Fibroblast of lung (primary cell): ENCODE data around the gene CLCF1. TPM values are rescaled to one million over a fixed set of nuclear protein-coding genes. Genes with fewer than 3 reads are reported as not detected.

Source experiments
- DNase-seq, 2 donors: peaks; one replicate each; pipeline versions ENCODE4 v3.0.0 to v3.0.0-alpha.2; 2010; ENCODE audit warnings: low read depth in 2 of 2
- H2AFZ ChIP-seq: 2 replicates; pipeline ENCODE4 v1.5.1; 2012; ENCODE audit warnings: low read length, control low read depth, inconsistent platforms
- H3K27ac ChIP-seq: 2 replicates; pipeline ENCODE4 v1.5.1; 2011; ENCODE audit warnings: low read length, control low read depth; ENCODE audit not compliant: insufficient read depth
- H3K27me3 ChIP-seq: 2 replicates; pipeline ENCODE4 v1.5.1; 2011; ENCODE audit warnings: mild to moderate bottlenecking, low read length; ENCODE audit not compliant: control insufficient read depth, insufficient read depth
- H3K36me3 ChIP-seq: 2 replicates; pipeline ENCODE4 v1.5.1; 2011; ENCODE audit warnings: low read length; ENCODE audit not compliant: control insufficient read depth, insufficient read depth
- H3K4me1 ChIP-seq: 2 replicates; pipeline ENCODE4 v1.5.1; 2011; ENCODE audit warnings: low read length; ENCODE audit not compliant: control insufficient read depth, insufficient read depth; ENCODE audit errors: extremely low read depth
- H3K4me2 ChIP-seq: 2 replicates; pipeline ENCODE4 v1.5.1; 2011; ENCODE audit warnings: low read length, control low read depth; ENCODE audit not compliant: insufficient read depth; ENCODE audit errors: extremely low read depth
- H3K4me3 ChIP-seq, 4 experiments: fragments of 200-600 bp in 1 of 4; sonication (generic) in 1 of 4; replicated peaks in 1 of 4; 2 replicates each; pipeline ENCODE4 v1.5.1; 2011 to 2016; ENCODE audit warnings: low read length in 4 of 4, low read depth in 3 of 4, mild to moderate bottlenecking in 3 of 4, control low read depth in 2 of 4, inconsistent platforms in 1 of 4, mixed read lengths in 1 of 4; ENCODE audit not compliant: insufficient read depth in 1 of 4; ENCODE audit errors: control extremely low read depth in 1 of 4
- H3K79me2 ChIP-seq: 2 replicates; pipeline ENCODE4 v1.5.1; 2012; ENCODE audit warnings: mild to moderate bottlenecking, low read length, inconsistent platforms; ENCODE audit not compliant: control insufficient read depth, insufficient read depth
- H3K9ac ChIP-seq: 2 replicates; pipeline ENCODE4 v1.5.1; 2011; ENCODE audit warnings: mild to moderate bottlenecking, low read length, control low read depth; ENCODE audit not compliant: insufficient read depth
- H3K9me3 ChIP-seq: 2 replicates; pipeline ENCODE4 v1.5.1; 2012; ENCODE audit warnings: low read depth, low read length; ENCODE audit not compliant: control insufficient read depth, insufficient read depth
- H4K20me1 ChIP-seq: 2 replicates; pipeline ENCODE4 v1.5.1; 2011; ENCODE audit warnings: low read length; ENCODE audit not compliant: control insufficient read depth, insufficient read depth; ENCODE audit errors: extremely low read depth
- EZH2 ChIP-seq: IDR thresholded peaks from 2 replicates; pipeline ENCODE4 v1.5.1; 2012; ENCODE audit warnings: low read length, control low read depth, mild to moderate bottlenecking; ENCODE audit errors: missing control alignments
- polyA plus RNA-seq, 2 donors: library from polyadenylated mRNA; depleted of rRNA in 1 of 2; stranded (reverse) in 1 of 2; unstranded in 1 of 2; fragments of >200 nt; gene quantifications; 2 replicates each; pipeline ENCODE4 v1.2.1, GENCODE V29; 2011 to 2012; ENCODE audit warnings: missing spikeins in 1 of 2
- total RNA-seq: library from RNA; depleted of rRNA; stranded (reverse); fragments of >200 nt; gene quantifications from 2 replicates; pipeline ENCODE4 v1.2.1, GENCODE V29; 2014
- TF ChIP-seq, protein P1 (sequence below), 2 donors: IDR thresholded peaks in 1 of 2; conservative IDR thresholded peaks in 1 of 2; 1 replicate in 1 of 2; 2 replicates in 1 of 2; pipeline ENCODE4 v1.5.1; 2011 to 2012; ENCODE audit warnings: low read length in 2 of 2, control low read depth in 1 of 2, inconsistent platforms in 1 of 2, low read depth in 1 of 2, mild to moderate bottlenecking in 1 of 2

The CLCF1 gene
- total and polyA plus RNA-seq, 2 donors (not counting 1 experiment from before 2014, with no cell fraction given) = 2.3 to 6.0 TPM

DNA sequence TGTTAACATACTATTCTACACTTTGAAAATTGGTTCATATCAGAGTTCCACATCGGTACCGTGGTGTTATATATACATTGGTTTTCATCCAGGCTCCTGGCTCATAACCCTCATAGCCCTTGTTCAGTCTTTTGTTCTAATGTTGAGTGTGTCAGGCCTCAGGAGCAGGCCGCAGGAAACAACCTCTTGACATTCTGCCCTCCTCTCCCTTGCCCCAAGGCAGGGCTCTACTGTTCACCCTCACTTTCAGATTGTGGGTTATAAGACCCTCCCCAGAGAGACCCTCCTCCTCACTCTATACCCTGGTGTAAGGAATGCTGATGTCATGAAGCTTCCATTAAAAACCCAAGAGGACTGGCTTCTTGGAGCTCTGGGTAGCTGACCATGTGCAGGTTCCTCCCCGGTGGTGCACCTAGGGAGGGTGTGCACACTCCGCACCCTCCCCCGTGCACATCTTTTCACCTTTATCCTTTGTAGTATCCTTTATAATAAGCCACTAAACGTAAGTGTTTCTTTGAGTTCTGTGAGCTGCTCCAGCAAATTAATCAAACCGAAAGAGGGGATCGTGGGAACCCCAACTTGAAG lies 58.0 kb downstream of the CLCF1 start:
- Histone ChIP-seq H3K27ac (no peak overlapping the region), H3K9me3 (no peaks in the 10 kb centered on the region), H4K20me1 (no peaks in the 10 kb centered on the region), H3K4me1 (peaks cover 2% of the 10 kb centered on the region), H3K4me3 (no peak overlapping the region), H3K36me3 (no peaks in the 10 kb centered on the region), H3K9ac (no peak overlapping the region), H2AFZ (no peak overlapping the region), H3K79me2 (no peaks in the 10 kb centered on the region), H3K4me2 (no peak overlapping the region), H3K27me3 (no peaks in the 10 kb centered on the region)
- TF ChIP-seq EZH2 = no peak
- TF ChIP-seq, protein P1, sequence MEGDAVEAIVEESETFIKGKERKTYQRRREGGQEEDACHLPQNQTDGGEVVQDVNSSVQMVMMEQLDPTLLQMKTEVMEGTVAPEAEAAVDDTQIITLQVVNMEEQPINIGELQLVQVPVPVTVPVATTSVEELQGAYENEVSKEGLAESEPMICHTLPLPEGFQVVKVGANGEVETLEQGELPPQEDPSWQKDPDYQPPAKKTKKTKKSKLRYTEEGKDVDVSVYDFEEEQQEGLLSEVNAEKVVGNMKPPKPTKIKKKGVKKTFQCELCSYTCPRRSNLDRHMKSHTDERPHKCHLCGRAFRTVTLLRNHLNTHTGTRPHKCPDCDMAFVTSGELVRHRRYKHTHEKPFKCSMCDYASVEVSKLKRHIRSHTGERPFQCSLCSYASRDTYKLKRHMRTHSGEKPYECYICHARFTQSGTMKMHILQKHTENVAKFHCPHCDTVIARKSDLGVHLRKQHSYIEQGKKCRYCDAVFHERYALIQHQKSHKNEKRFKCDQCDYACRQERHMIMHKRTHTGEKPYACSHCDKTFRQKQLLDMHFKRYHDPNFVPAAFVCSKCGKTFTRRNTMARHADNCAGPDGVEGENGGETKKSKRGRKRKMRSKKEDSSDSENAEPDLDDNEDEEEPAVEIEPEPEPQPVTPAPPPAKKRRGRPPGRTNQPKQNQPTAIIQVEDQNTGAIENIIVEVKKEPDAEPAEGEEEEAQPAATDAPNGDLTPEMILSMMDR (conservative IDR thresholded peaks at IDR 0.05 in 1 of 2, IDR thresholded peaks at IDR 0.05 in 1 of 2; ENCODE audit: low read depth in 1 of 2, low read length in 2 of 2) = no peak
- DNase-seq = no peak

DNA sequence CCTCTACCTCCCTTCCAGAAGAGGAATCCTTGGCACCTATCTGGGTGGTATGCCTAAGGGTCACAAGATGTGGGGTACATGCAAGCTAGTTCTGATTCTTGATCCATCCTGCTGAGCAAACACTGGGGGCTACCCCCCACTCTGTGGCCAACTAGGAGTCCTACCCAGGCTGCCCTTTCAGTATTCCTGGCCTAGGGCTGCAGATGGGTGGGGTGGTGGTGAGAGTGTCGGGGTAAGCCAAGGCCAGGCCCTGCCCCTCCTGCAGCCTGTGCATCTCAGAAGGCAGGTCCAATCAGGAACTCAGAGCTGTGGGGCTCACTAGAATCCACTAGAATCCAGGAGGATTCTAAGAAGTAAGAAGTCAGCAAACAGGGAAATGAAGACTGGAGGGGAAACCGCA lies 59.2 kb downstream of the CLCF1 start:
- Histone ChIP-seq H3K36me3 (peaks cover 2% of the 10 kb centered on the region), H4K20me1 (no peaks in the 10 kb centered on the region), H3K4me2 (no peak overlapping the region), H3K27me3 (no peaks in the 10 kb centered on the region), H3K4me1 (peaks cover 2% of the 10 kb centered on the region), H3K27ac (no peak overlapping the region), H3K9me3 (no peaks in the 10 kb centered on the region), H3K4me3 (no peak overlapping the region), H2AFZ (no peak overlapping the region), H3K9ac (no peak overlapping the region), H3K79me2 (no peaks in the 10 kb centered on the region)
- no peak for DNase-seq
- TF ChIP-seq EZH2 = no peak
- TF ChIP-seq, protein P1 (conservative IDR thresholded peaks at IDR 0.05 in 1 of 2, IDR thresholded peaks at IDR 0.05 in 1 of 2; ENCODE audit: low read depth in 1 of 2, low read length in 2 of 2) = no peak

Other genes starting within 250 kb of the CLCF1 start
- gene GRK2, start 107.1 kb downstream of the CLCF1 start, total RNA-seq = 21.6 and 28.9 TPM in 2 replicates
- 20.1 and 26.3 TPM in 2 replicates for gene GRK2, start 107.1 kb downstream of the CLCF1 start, polyA plus RNA-seq
- 31.8 and 45.4 TPM in 2 replicates for gene ANKRD13D, start 84.3 kb downstream of the CLCF1 start, total RNA-seq
- gene ANKRD13D, start 84.3 kb downstream of the CLCF1 start, polyA plus RNA-seq = 11.5 and 12.9 TPM in 2 replicates
- gene SSH3, start 70.1 kb downstream of the CLCF1 start, total RNA-seq = 11.3 and 15.7 TPM in 2 replicates
- gene SSH3, start 70.1 kb downstream of the CLCF1 start, polyA plus RNA-seq = 6.9 and 7.5 TPM in 2 replicates
- gene POLD4, start 20.1 kb downstream of the CLCF1 start, total RNA-seq = 28.5 and 32.4 TPM in 2 replicates
- 33.3 and 36.3 TPM in 2 replicates for gene POLD4, start 20.1 kb downstream of the CLCF1 start, polyA plus RNA-seq
- 3.8 and 6.4 TPM in 2 replicates for gene RAD9A, start 18.4 kb upstream of the CLCF1 start, total RNA-seq
- gene RAD9A, start 18.4 kb upstream of the CLCF1 start, polyA plus RNA-seq = 3.5 and 5.9 TPM in 2 replicates
- 90.7 and 104 TPM in 2 replicates for gene PPP1CA, start 28.3 kb upstream of the CLCF1 start, total RNA-seq
- 135 and 218 TPM in 2 replicates for gene PPP1CA, start 28.3 kb upstream of the CLCF1 start, polyA plus RNA-seq
- gene TBC1D10C, start 30.5 kb upstream of the CLCF1 start, total RNA-seq = not detected in 2 replicates
- 0.05 TPM in 1 of 2 replicates, not detected in the other for gene TBC1D10C, start 30.5 kb upstream of the CLCF1 start, polyA plus RNA-seq
- gene CARNS1, start 42.1 kb upstream of the CLCF1 start, total RNA-seq = under 0.01 and 0.17 TPM in 2 replicates
- gene CARNS1, start 42.1 kb upstream of the CLCF1 start, polyA plus RNA-seq = 0.02 and 0.05 TPM in 2 replicates
- 26.2 and 30.6 TPM in 2 replicates for gene RPS6KB2, start 54.9 kb upstream of the CLCF1 start, total RNA-seq
- 29.0 and 34.0 TPM in 2 replicates for gene RPS6KB2, start 54.9 kb upstream of the CLCF1 start, polyA plus RNA-seq
- gene PTPRCAP, start 64.1 kb upstream of the CLCF1 start, total RNA-seq = under 0.01 and 0.17 TPM in 2 replicates
- 0.05 TPM in 1 of 2 replicates, not detected in the other for gene PTPRCAP, start 64.1 kb upstream of the CLCF1 start, polyA plus RNA-seq
- 88.1 and 112 TPM in 2 replicates for gene CORO1B, start 69.9 kb upstream of the CLCF1 start, total RNA-seq
- gene CORO1B, start 69.9 kb upstream of the CLCF1 start, polyA plus RNA-seq = 56.3 and 65.5 TPM in 2 replicates
- not detected in 2 replicates for gene GPR152, start 79.1 kb upstream of the CLCF1 start, total RNA-seq
- gene GPR152, start 79.1 kb upstream of the CLCF1 start, polyA plus RNA-seq = not detected in 2 replicates
- not detected in 2 replicates for gene CABP4, start 81.8 kb upstream of the CLCF1 start, total RNA-seq
- not detected in 2 replicates for gene CABP4, start 81.8 kb upstream of the CLCF1 start, polyA plus RNA-seq
- gene TMEM134, start 95.7 kb upstream of the CLCF1 start, total RNA-seq = 11.2 and 17.2 TPM in 2 replicates
- gene TMEM134, start 95.7 kb upstream of the CLCF1 start, polyA plus RNA-seq = 16.5 and 22.0 TPM in 2 replicates
- gene AIP, start 109.4 kb upstream of the CLCF1 start, total RNA-seq = 117 and 128 TPM in 2 replicates
- gene AIP, start 109.4 kb upstream of the CLCF1 start, polyA plus RNA-seq = 52.3 and 53.7 TPM in 2 replicates
- gene PITPNM1, start 131.8 kb upstream of the CLCF1 start, total RNA-seq = 7.4 and 10.2 TPM in 2 replicates
- gene PITPNM1, start 131.8 kb upstream of the CLCF1 start, polyA plus RNA-seq = 4.7 TPM in 2 replicates
- 6.4 and 7.8 TPM in 2 replicates for gene CDK2AP2, start 134.6 kb upstream of the CLCF1 start, total RNA-seq
- gene CDK2AP2, start 134.6 kb upstream of the CLCF1 start, polyA plus RNA-seq = 19.0 and 30.9 TPM in 2 replicates
- gene CABP2, start 149.8 kb upstream of the CLCF1 start, total RNA-seq = not detected in 2 replicates
- gene CABP2, start 149.8 kb upstream of the CLCF1 start, polyA plus RNA-seq = not detected in 2 replicates
- gene GSTP1, start 210.2 kb upstream of the CLCF1 start, total RNA-seq = 444 and 642 TPM in 2 replicates
- gene GSTP1, start 210.2 kb upstream of the CLCF1 start, polyA plus RNA-seq = 360 and 397 TPM in 2 replicates
- 153 and 171 TPM in 2 replicates for gene NDUFV1, start 233.3 kb upstream of the CLCF1 start, total RNA-seq
- 64.9 and 77.5 TPM in 2 replicates for gene NDUFV1, start 233.3 kb upstream of the CLCF1 start, polyA plus RNA-seq